A673 (cell line): ENCODE results near the gene PEA15. TPM values are rescaled to one million over a fixed set of nuclear protein-coding genes. Genes with fewer than 3 reads are reported as not detected.
A peak's percentile ranks its signal among the peaks of the same experiment; 100 is the strongest.

Experiments
- BruUV-seq: library from RNA; stranded (reverse); fragments of 400-500 nt; replicated peaks from 2 replicates; lab custom pipeline; 2021; lab: Mats Ljungman, UMichigan
- CTCF ChIA-PET: fragments of 300-600 bp; sonication (Branson Sonifier 250); formaldehyde crosslinking; loops from one replicate; lab custom pipeline; 2022; ENCODE audit warnings: antibody characterized with exemption; lab: Charles Lee
- POLR2A ChIA-PET: fragments of 300-600 bp; sonication (Branson Sonifier 250); formaldehyde crosslinking; loops from one replicate; lab custom pipeline; 2022; ENCODE audit warnings: antibody characterized with exemption; ENCODE audit not compliant: low non-redundant PET; lab: Charles Lee
- DNase-seq: peaks from one replicate; pipeline ENCODE4 v3.0.0-alpha.2; 2015; ENCODE audit warnings: low spot score
- H3K27ac ChIP-seq: fragments of 200-600 bp; sonication (generic); 2 replicates; pipeline ENCODE4 v1.5.1; 2016; ENCODE audit warnings: mixed run types, low read depth, mild to moderate bottlenecking, mixed read lengths, antibody characterized with exemption, low read length; ENCODE audit not compliant: poor library complexity, severe bottlenecking
- H3K27me3 ChIP-seq: fragments of 200-600 bp; sonication (generic); replicated peaks from 2 replicates; pipeline ENCODE4 v1.6.1; 2017; ENCODE audit warnings: mixed run types, low read depth, mild to moderate bottlenecking, mixed read lengths, antibody characterized with exemption, low read length; ENCODE audit not compliant: insufficient read depth, poor library complexity
- H3K36me3 ChIP-seq: fragments of 200-600 bp; sonication (generic); 2 replicates; pipeline ENCODE4 v1.6.1; 2016; ENCODE audit warnings: mixed run types, mild to moderate bottlenecking, mixed read lengths, antibody characterized with exemption, low read length; ENCODE audit not compliant: insufficient read depth, poor library complexity, severe bottlenecking
- H3K4me1 ChIP-seq: fragments of 200-600 bp; sonication (generic); 2 replicates; pipeline ENCODE4 v1.6.1; 2017; ENCODE audit warnings: mixed run types, mild to moderate bottlenecking, mixed read lengths, antibody characterized with exemption, low read length; ENCODE audit not compliant: insufficient read depth, poor library complexity, severe bottlenecking
- H3K4me3 ChIP-seq: fragments of 200-600 bp; sonication (generic); 2 replicates; pipeline ENCODE4 v1.5.1; 2016; ENCODE audit warnings: low read depth, mixed run types, mild to moderate bottlenecking, mixed read lengths, low read length; ENCODE audit not compliant: poor library complexity, severe bottlenecking
- H3K9me3 ChIP-seq: fragments of 200-600 bp; sonication (generic); 2 replicates; pipeline ENCODE4 v1.6.1; 2016; ENCODE audit warnings: mixed run types, low read depth, mild to moderate bottlenecking, mixed read lengths, antibody characterized with exemption, low read length; ENCODE audit not compliant: poor library complexity, severe bottlenecking
- CTCF ChIP-seq: fragments of 300-800, 200-600 bp; sonication (generic); conservative IDR thresholded peaks from 2 replicates; pipeline ENCODE4 v1.5.1; 2017; ENCODE audit warnings: low read depth, mild to moderate bottlenecking, antibody characterized with exemption, low read length, moderate library complexity, mixed read lengths
- EZH2 ChIP-seq: fragments of 200-600 bp; sonication (generic); IDR thresholded peaks from 2 replicates; pipeline ENCODE4 v1.6.1; 2017; ENCODE audit warnings: borderline replicate concordance, low read depth, mild to moderate bottlenecking, mixed read lengths, antibody characterized with exemption, low read length; ENCODE audit not compliant: poor library complexity, severe bottlenecking
- intact Hi-C: fragments of 100-400 bp; cut with micrococcal nuclease; formaldehyde crosslinking; loops from one replicate; pipeline ENCODE4 v1.10.0; 2022; ENCODE audit not compliant: unreplicated experiment
- total RNA-seq: library from RNA; stranded (reverse); gene quantifications from 2 replicates; pipeline ENCODE4 v1.2.3, GENCODE V29; 2021

Gene PEA15
- total RNA-seq, 1 experiment from 2014 or later, result 87.7 TPM

- ChIA-PET POLR2A (no interaction called here), CTCF (interaction anchor here (0.6 kb wide), 1 partner anchor 11 kb away, joined by 3 read pairs; no protein-coding TSS in a partner anchor)
- Histone ChIP-seq H3K27me3 (no peaks in the 10 kb centered on the region), H3K27ac (no peak overlapping the region), H3K4me1 (no peaks in the 10 kb centered on the region), H3K4me3 (no peak overlapping the region), H3K9me3 (no peaks in the 10 kb centered on the region), H3K36me3 (peaks cover 92% of the 10 kb centered on the region)
- TF ChIP-seq EZH2, result no peak
- no peak for TF ChIP-seq CTCF
- no peak for DNase-seq
- intact Hi-C loops, result no loop called here
- no TSS peak for BruUV-seq
Measured at GRCh38 chr1:160216301-160216700, 11.1 kb downstream of the PEA15 start.

- no TSS peak for BruUV-seq
- H3K4me3 ChIP-seq, result no peak overlapping the region
- TF ChIP-seq EZH2 (no peak), CTCF (no peak)
- no peaks in the 10 kb centered on the region for H3K9me3 ChIP-seq
- no peaks in the 10 kb centered on the region for H3K27me3 ChIP-seq
- ChIA-PET CTCF (no interaction called here), POLR2A (no interaction called here)
- no peaks in the 10 kb centered on the region for H3K4me1 ChIP-seq
- intact Hi-C loops, result no loop called here
- no peak overlapping the region for H3K27ac ChIP-seq
- H3K36me3 ChIP-seq, result peaks cover 92% of the 10 kb centered on the region
- no peak for DNase-seq
Measured at GRCh38 chr1:160217481-160218051, 12.4 kb downstream of the PEA15 start.

DNA sequence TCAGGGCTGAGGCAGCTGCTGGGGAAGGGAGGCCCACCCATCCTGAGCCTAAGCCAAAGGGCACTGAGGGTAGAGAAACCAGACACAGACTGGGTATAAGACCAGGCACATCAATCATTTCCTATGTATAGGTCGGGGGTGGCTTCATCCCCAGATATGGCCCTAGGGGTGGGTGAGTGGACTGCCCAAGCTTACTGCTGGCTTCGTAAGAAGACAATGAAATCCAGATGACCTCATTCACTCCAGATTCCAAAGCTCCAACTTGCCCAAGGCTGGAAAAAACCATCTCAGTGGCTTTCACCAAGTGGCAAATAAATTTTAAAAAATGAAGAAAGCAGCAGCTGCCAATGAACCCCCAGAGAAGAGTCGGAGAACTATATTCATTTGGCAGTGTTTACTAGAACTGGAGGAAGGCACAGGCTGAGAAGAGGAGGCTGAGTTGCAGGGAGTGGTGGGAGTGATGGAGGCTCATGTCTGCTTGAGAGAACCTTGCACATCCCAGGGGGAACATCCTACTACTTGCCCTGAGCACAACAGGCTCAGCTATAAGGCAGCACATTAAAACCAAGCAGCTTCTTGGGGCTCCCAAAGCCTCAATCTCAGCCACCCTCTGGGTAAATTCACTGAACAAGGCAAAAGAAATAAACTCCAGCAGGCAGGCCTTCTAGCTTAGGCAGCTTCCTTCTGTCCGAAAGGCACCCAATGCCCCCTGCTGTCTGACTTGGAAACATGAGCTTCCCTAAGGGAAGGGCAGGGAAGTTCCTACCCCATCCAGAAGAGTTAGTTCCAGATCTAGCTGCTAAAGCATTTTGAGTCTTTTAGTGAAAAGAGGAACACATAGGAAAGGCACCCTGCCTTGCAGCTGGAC is 14.1 kb downstream of the PEA15 start:
- POLR2A ChIA-PET, result no interaction called here
- intact Hi-C loops, result no loop called here
- Histone ChIP-seq H3K9me3 (no peaks in the 10 kb centered on the region), H3K27me3 (no peaks in the 10 kb centered on the region), H3K4me3 (no peak overlapping the region), H3K36me3 (peaks cover 91% of the 10 kb centered on the region), H3K27ac (no peak overlapping the region), H3K4me1 (no peaks in the 10 kb centered on the region)
- peak; percentile 40 for DNase-seq
- no TSS peak for BruUV-seq
- CTCF ChIA-PET, result interaction anchor here (0.8 to 1.6 kb wide), 4 partner anchors 8 to 133 kb away, joined by 3 to 12 read pairs (median 4); no protein-coding TSS in a partner anchor
- TF ChIP-seq EZH2 (no peak), CTCF (0 out of 2 replicates have a peak, but pooled peaks have one; percentile 35)
